NT2/D1 (cell line): ENCODE measurements around the gene TIMM13.

ENCODE experiments used
- SUZ12 ChIP-seq: IDR thresholded peaks from 2 replicates; pipeline ENCODE4 v1.6.1; 2011; ENCODE audit not compliant: insufficient read length, insufficient read depth; ENCODE audit errors: extremely low read depth
- YY1 ChIP-seq: IDR thresholded peaks from 2 replicates; pipeline ENCODE4 v1.6.1; 2011; ENCODE audit not compliant: insufficient read length, insufficient read depth
- ZNF274 ChIP-seq: IDR thresholded peaks from 2 replicates; pipeline ENCODE4 v1.6.1; 2011; ENCODE audit warnings: mild to moderate bottlenecking, low read depth, low read length

- TF ChIP-seq YY1 (no peak), SUZ12 (no peak), ZNF274 (no peak)
Observed at GRCh38 chr19:2428321-2428690, 920 bp upstream of the TIMM13 start.
